Measurements from ENCODE around the gene CLTA.

The CLTA gene

GRCh38 chr9:36207016-36207415 lies 16.3 kb downstream of the CLTA start:
- TF ChIP-seq CTCF (IDR thresholded peaks at IDR 0.05; ENCODE audit: control extremely low read depth, extremely low read depth, low read depth, missing control alignments), result no peak
- ChIA-PET CTCF (interaction anchor here (0.7 to 1.6 kb wide), 4 partner anchors 16 to 304 kb away, joined by 3 to 5 read pairs (median 3); partner anchors contain the start of gene CLTA), POLR2A (interaction anchor here (0.6 to 2.1 kb wide), 3 partner anchors 8 to 17 kb away, joined by 3 to 9 read pairs (median 8); partner anchors contain the start of gene CLTA)
- DNase-seq (ENCODE audit: extremely low spot score), result no peak

GRCh38 chr9:36207546-36208012 lies 16.9 kb downstream of the CLTA start:
- no peak for TF ChIP-seq CTCF (IDR thresholded peaks at IDR 0.05; ENCODE audit: control extremely low read depth, extremely low read depth, low read depth, missing control alignments)
- ChIA-PET POLR2A (interaction anchor here (0.8 to 2.1 kb wide), 2 partner anchors 9 to 17 kb away, joined by 8 to 9 read pairs; partner anchors contain the start of gene CLTA), CTCF (interaction anchor here (0.7 to 1.6 kb wide), 4 partner anchors 17 to 304 kb away, joined by 3 to 5 read pairs (median 3); partner anchors contain the start of gene CLTA)
- DNase-seq (ENCODE audit: extremely low spot score), result no peak

GRCh38 chr9:36208521-36209253 lies 18.0 kb downstream of the CLTA start:
- no peak for TF ChIP-seq CTCF (IDR thresholded peaks at IDR 0.05; ENCODE audit: control extremely low read depth, extremely low read depth, low read depth, missing control alignments)
- CTCF ChIA-PET, result interaction anchor here (2.5 kb wide), 1 partner anchor 13 kb away, joined by 7 read pairs; no protein-coding TSS in a partner anchor
- POLR2A ChIA-PET, result no interaction called here

GRCh38 chr9:36210722-36211121 lies 20.0 kb downstream of the CLTA start:
- TF ChIP-seq CTCF (IDR thresholded peaks at IDR 0.05; ENCODE audit: control extremely low read depth, extremely low read depth, low read depth, missing control alignments), result no peak
- POLR2A ChIA-PET, result no interaction called here
- DNase-seq (ENCODE audit: extremely low spot score), result no peak
- CTCF ChIA-PET, result interaction anchor here (1.1 to 2.5 kb wide), 7 partner anchors 9 to 109 kb away, joined by 3 to 7 read pairs (median 4); partner anchors contain the start of gene CLTA

More at GRCh38 chr9:36208521-36209253, 18.0 kb downstream of the CLTA start:
- no peak for DNase-seq (ENCODE audit: extremely low spot score)

- no peak for TF ChIP-seq CTCF (IDR thresholded peaks at IDR 0.05; ENCODE audit: control extremely low read depth, extremely low read depth, low read depth, missing control alignments)
- POLR2A ChIA-PET, result interaction anchor here (0.6 kb wide), 1 partner anchor 18 kb away, joined by 3 read pairs; no protein-coding TSS in a partner anchor
- DNase-seq (ENCODE audit: extremely low spot score), result no peak
- CTCF ChIA-PET, result interaction anchor here (0.8 to 2.5 kb wide), 4 partner anchors 10 to 45 kb away, joined by 4 to 7 read pairs (median 4); partner anchors contain the start of gene CLTA
Measured at GRCh38 chr9:36211510-36211909, 20.8 kb downstream of the CLTA start.

- DNase-seq (ENCODE audit: extremely low spot score), result no peak
- ChIA-PET CTCF (interaction anchor here (0.9 to 2.2 kb wide), 4 partner anchors 11 to 36 kb away, joined by 3 to 6 read pairs (median 4); no protein-coding TSS in a partner anchor), POLR2A (interaction anchor here (0.6 kb wide), 1 partner anchor 188 kb away, joined by 4 read pairs; no protein-coding TSS in a partner anchor)
- no peak for TF ChIP-seq CTCF (IDR thresholded peaks at IDR 0.05; ENCODE audit: control extremely low read depth, extremely low read depth, low read depth, missing control alignments)
Measured at GRCh38 chr9:36213387-36213786, 22.7 kb downstream of the CLTA start.
